Metanephros (tissue), 1 donor: Measurements from ENCODE around the gene ZNF287. TPM values are rescaled to one million over a fixed set of nuclear protein-coding genes. Genes with fewer than 3 reads are reported as not detected.

Experiments used
- total RNA-seq: library from RNA; depleted of rRNA; stranded (reverse); fragments of >200 nt; gene quantifications from one replicate; pipeline ENCODE4 v1.2.3, GENCODE V29; 2014

The ZNF287 gene
- 10.2 TPM for total RNA-seq

GRCh38 chr17:16568541-16569357, at the start of gene ZNF287:
Gene ZNF287, minus strand, starts transcription at chr17:16569204. Its CDS starts 1,473 bp downstream, at chr17:16567731.

Other genes starting within 250 kb of the ZNF287 start
- 30.9 TPM for gene CENPV, start 215.7 kb downstream of the ZNF287 start, total RNA-seq
- gene UBB, start 188.1 kb downstream of the ZNF287 start, total RNA-seq: 2,137 TPM
- gene TRPV2, start 153.6 kb downstream of the ZNF287 start, total RNA-seq: 6.1 TPM
- gene LRRC75A, start 77.0 kb downstream of the ZNF287 start, total RNA-seq: 4.6 TPM
- 10.6 TPM for gene ZNF624, start 84.6 kb upstream of the ZNF287 start, total RNA-seq
- 0.29 TPM for gene CCDC144A, start 121.0 kb upstream of the ZNF287 start, total RNA-seq